Heart left ventricle (tissue), 13 donors: ENCODE measurements around the gene ZNF274.

Experiments used
- CTCF ChIP-seq, 12 donors: fragments of 200-600 bp; sonication (generic) in 4 of 12; IDR thresholded peaks; one replicate each; pipeline versions ENCODE4 v1.5.0 to v1.8.0; 2018 to 2022; ENCODE audit warnings: antibody characterized with exemption in 12 of 12, mild to moderate bottlenecking in 5 of 12
- POLR2A ChIP-seq, 2 donors: fragments of 450-650 bp; IDR thresholded peaks; one replicate each; pipeline ENCODE4 v1.6.1; 2017; ENCODE audit warnings: antibody characterized with exemption in 2 of 2, mild to moderate bottlenecking in 2 of 2, moderate library complexity in 2 of 2
- donor health status: ischemic (EF 13 %, LVEDD 7.1; RV severe dilation, severe dysfunction).
- donor health status: DM: no; HTN: yes; CAD: no.
- donor health status: DM: no; HTN: no; CAD: no.
- donor health status: ischemic (EF 25% LVEDD 6.9; RV normal size, moderate dysfunction).
- donor health status: ischemic (EF 25% LVEDD 5.7; RV mildly dilated, moderate dysfunction).
- donor health status: ischemic (EF 35%, LVEDD 5.7; RV mildly dilated, moderate dysfunction).
- donor health status: nonischemic (EF 11% LVEDD 7.7; RV severe dilation, severe dysfunction).
- donor health status: DM: yes; HTN: yes; CAD: no.
- donor health status: PGD.
- donor health status: ischemic (EF 29% LVEDD 5.4; RV normal size, mild dysfunction).
- donor health status: nonischemic (EF 23%, LVEDD 6.1; RV moderate dilation, normal function).

- TF ChIP-seq CTCF (IDR thresholded peaks at IDR 0.05) (no peak), POLR2A (IDR thresholded peaks at IDR 0.05) (peak; percentile 48 to 92)
These were observed at the start of gene ZNF274 for GRCh38 chr19:58182989-58183816.
